ENCODE measurements around the gene UACA. TPM values are rescaled to one million over a fixed set of nuclear protein-coding genes. Genes with fewer than 3 reads are reported as not detected.

UACA gene
- total and polyA plus RNA-seq, 9 of the 15 experiments (the other 6 are each of a cell fraction or from before 2014, with no cell fraction given): 0.06 to 0.33 (median 0.15) TPM; not detected in 5

DNA sequence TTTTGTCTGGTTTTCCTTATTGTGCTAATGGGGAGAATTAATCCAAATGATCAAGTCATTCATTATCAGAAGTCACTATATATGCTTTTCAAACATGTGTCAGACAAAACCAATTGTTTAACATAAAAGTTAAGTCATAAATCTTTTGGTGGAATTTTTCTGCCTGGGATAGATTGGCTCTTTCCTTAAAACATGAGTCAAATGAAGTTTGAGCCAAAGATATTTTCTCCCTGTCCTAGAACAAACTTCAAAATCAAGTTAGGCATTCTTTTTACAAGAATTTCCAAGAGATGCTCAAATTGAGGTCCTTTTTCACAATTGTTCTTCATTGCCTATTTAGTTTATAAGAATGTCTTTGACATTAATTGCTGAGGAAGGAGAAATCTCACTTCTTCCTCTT, 138.3 kb downstream of the UACA start:
- FAIRE-seq: no peak
- Histone ChIP-seq H3K4me1 (replicated peaks in 1 of 2; ENCODE audit: control insufficient read depth in 2 of 2, insufficient read depth in 2 of 2, low read length in 2 of 2) (peaks cover 13 to 18% of the 10 kb centered on the region in 2 experiments; a peak in 4 of 5 replicates), H3K27me3 (ENCODE audit: control insufficient read depth in 2 of 2, insufficient read depth in 2 of 2, low read length in 2 of 2) (peaks cover 0 to 6% of the 10 kb centered on the region in 2 experiments; a peak in 2 of 5 replicates), H3K9me3 (replicated peaks; ENCODE audit: control insufficient read depth, insufficient read depth, low read depth, low read length) (no peaks in the 10 kb centered on the region), H3K9me1 (ENCODE audit: control insufficient read depth, insufficient read depth, low read length) (no peaks in the 10 kb centered on the region), H3K4me2 (ENCODE audit: insufficient read depth, low read length) (no peak overlapping the region), H4K20me1 (replicated peaks; ENCODE audit: control insufficient read depth, insufficient read depth, low read length) (no peaks in the 10 kb centered on the region), H3K27ac (ENCODE audit: extremely low read depth, low read depth, low read length) (no peak overlapping the region), H3K79me2 (ENCODE audit: control insufficient read depth, insufficient read depth, low read length) (no peaks in the 10 kb centered on the region), H2AFZ (ENCODE audit: low read depth, low read length) (no peak overlapping the region), H3K36me3 (ENCODE audit: control insufficient read depth, insufficient read depth, low read length) (no peaks in the 10 kb centered on the region), H3K4me3 (no peak overlapping the region), H3K9ac (ENCODE audit: insufficient read depth in 1 of 2, low read depth in 2 of 2, low read length in 2 of 2) (no peak overlapping the region)
- intact Hi-C loops (cut with micrococcal nuclease) (no loop called here), in situ Hi-C loops (cut with MboI) (no loop called here)
- BruUV-seq (replicated peaks): no TSS peak
- TF ChIP-seq, protein P1, sequence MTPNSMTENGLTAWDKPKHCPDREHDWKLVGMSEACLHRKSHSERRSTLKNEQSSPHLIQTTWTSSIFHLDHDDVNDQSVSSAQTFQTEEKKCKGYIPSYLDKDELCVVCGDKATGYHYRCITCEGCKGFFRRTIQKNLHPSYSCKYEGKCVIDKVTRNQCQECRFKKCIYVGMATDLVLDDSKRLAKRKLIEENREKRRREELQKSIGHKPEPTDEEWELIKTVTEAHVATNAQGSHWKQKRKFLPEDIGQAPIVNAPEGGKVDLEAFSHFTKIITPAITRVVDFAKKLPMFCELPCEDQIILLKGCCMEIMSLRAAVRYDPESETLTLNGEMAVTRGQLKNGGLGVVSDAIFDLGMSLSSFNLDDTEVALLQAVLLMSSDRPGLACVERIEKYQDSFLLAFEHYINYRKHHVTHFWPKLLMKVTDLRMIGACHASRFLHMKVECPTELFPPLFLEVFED (CRISPR knock-in tag; conservative IDR thresholded peaks at IDR 0.05): no peak
- no peak for TF ChIP-seq ZNF561 (CRISPR knock-in tag; conservative IDR thresholded peaks at IDR 0.05)
- TF ChIP-seq BDP1 (IDR thresholded peaks at IDR 0.05; ENCODE audit: insufficient read depth, insufficient read length): no peak
- peak; percentile 9; the same call in 1 of the 2 replicates for TF ChIP-seq ZNF316 (IDR thresholded peaks at IDR 0.05)
- no peak for TF ChIP-seq KDM2B (CRISPR knock-in tag; IDR thresholded peaks at IDR 0.05)
- ChIA-PET POLR2A (no interaction called here), CTCF (ENCODE audit: low intra/inter-chr PET ratio) (no interaction called here)
- no peak for ATAC-seq
- DNase-seq (ENCODE audit: extremely low read depth in 1 of 4, low spot score in 3 of 4): no peak

DNA sequence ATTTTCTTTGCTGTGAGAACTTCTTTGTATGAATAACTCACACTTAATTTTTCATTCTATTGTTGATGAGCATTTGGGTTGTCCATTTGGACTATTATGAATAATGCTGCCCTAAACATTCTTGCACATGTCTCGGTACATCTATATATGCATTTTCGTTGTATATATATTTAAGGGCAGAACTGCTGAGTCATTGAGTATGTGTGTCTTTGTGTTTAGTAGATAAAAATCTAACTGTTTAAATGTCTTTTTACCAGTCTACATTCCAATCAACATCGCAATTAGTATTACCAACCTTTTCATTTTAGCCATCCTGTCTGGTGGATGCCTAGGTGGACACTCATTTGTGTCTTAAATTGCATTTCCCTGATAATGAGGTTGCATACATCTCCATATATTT, 144.4 kb downstream of the UACA start:
- H3K9me3 ChIP-seq (replicated peaks; ENCODE audit: control insufficient read depth, insufficient read depth, low read depth, low read length): no peaks in the 10 kb centered on the region
- H3K9ac ChIP-seq (ENCODE audit: insufficient read depth in 1 of 2, low read depth in 2 of 2, low read length in 2 of 2): no peak overlapping the region
- no TSS peak for BruUV-seq (replicated peaks)
- H2AFZ ChIP-seq (ENCODE audit: low read depth, low read length): no peak overlapping the region
- in situ Hi-C loops (cut with MboI): no loop called here
- FAIRE-seq: no peak
- ChIA-PET POLR2A (no interaction called here), CTCF (ENCODE audit: low intra/inter-chr PET ratio) (no interaction called here)
- H3K9me1 ChIP-seq (ENCODE audit: control insufficient read depth, insufficient read depth, low read length): no peaks in the 10 kb centered on the region
- H3K27ac ChIP-seq (ENCODE audit: extremely low read depth, low read depth, low read length): no peak overlapping the region
- ATAC-seq: no peak
- no peaks in the 10 kb centered on the region for H3K79me2 ChIP-seq (ENCODE audit: control insufficient read depth, insufficient read depth, low read length)
- no peak overlapping the region for H3K4me3 ChIP-seq
- intact Hi-C loops (cut with micrococcal nuclease): no loop called here
- no peak overlapping the region for H3K4me2 ChIP-seq (ENCODE audit: insufficient read depth, low read length)
- no peaks in the 10 kb centered on the region for H4K20me1 ChIP-seq (replicated peaks; ENCODE audit: control insufficient read depth, insufficient read depth, low read length)
- H3K27me3 ChIP-seq (ENCODE audit: control insufficient read depth in 2 of 2, insufficient read depth in 2 of 2, low read length in 2 of 2): no peaks in the 10 kb centered on the region
- no peak for DNase-seq (ENCODE audit: extremely low read depth in 1 of 4, low spot score in 3 of 4)
- 2% methylated on average over 3 of the region's 3 CpGs for WGBS (ENCODE audit: insufficient coverage, low coverage, missing lambda C conversion rate)
- no peaks in the 10 kb centered on the region for H3K36me3 ChIP-seq (ENCODE audit: control insufficient read depth, insufficient read depth, low read length)
- no peaks in the 10 kb centered on the region for H3K4me1 ChIP-seq (replicated peaks in 1 of 2; ENCODE audit: control insufficient read depth in 2 of 2, insufficient read depth in 2 of 2, low read length in 2 of 2)
- TF ChIP-seq NR2C1 (IDR thresholded peaks at IDR 0.05) (no peak), NR2C1 (tag; IDR thresholded peaks at IDR 0.05) (no peak), NFE2 (IDR thresholded peaks at IDR 0.05; ENCODE audit: low read depth) (peak; percentile 58), MEF2D (tag; conservative IDR thresholded peaks at IDR 0.05; ENCODE audit: low read depth) (no peak), GATA2 (CRISPR knock-in tag; IDR thresholded peaks at IDR 0.05) (no peak), MAFK (IDR thresholded peaks at IDR 0.05; ENCODE audit: low read length) (peak; percentile 67; the same call in 1 of the 2 replicates), MYBL2 (IDR thresholded peaks at IDR 0.05; ENCODE audit: low read depth) (no peak), MYBL2 (CRISPR knock-in tag; IDR thresholded peaks at IDR 0.05; ENCODE audit: borderline replicate concordance) (no peak), EWSR1 (IDR thresholded peaks at IDR 0.05; ENCODE audit: borderline replicate concordance, low read depth, partially characterized antibody) (no peak), ZNF316 (IDR thresholded peaks at IDR 0.05) (peak; percentile 80), C11orf30 (IDR thresholded peaks at IDR 0.05; ENCODE audit: low read depth) (peak; percentile 63), MAFF (IDR thresholded peaks at IDR 0.05; ENCODE audit: low read length) (peak; percentile 66; the same call in 1 of the 2 replicates), RBM15 (IDR thresholded peaks at IDR 0.05; ENCODE audit: insufficient read depth, low read length) (no peak), MAFG (tag; conservative IDR thresholded peaks at IDR 0.05) (peak; percentile 90), NFE2L1 (tag; IDR thresholded peaks at IDR 0.05; ENCODE audit: borderline replicate concordance, low read depth) (peak; percentile 72; the same call in 1 of the 2 replicates)

Data from K562 (cell line).